Tibial artery (tissue), 4 donors: ENCODE measurements around the gene MSH6.

Source experiments
- DNase-seq, 2 donors: peaks; one replicate each; pipeline ENCODE4 v3.0.0-alpha.2; 2019
- H3K27ac ChIP-seq, 2 donors: fragments of 200-600 bp; sonication (generic) in 1 of 2; 1 replicate in 1 of 2; 2 replicates in 1 of 2; pipeline ENCODE4 v1.5.1; 2018 to 2019; ENCODE audit warnings: mild to moderate bottlenecking in 1 of 2
- H3K27me3 ChIP-seq, 2 donors: fragments of 200-600 bp; sonication (generic) in 1 of 2; one replicate each; pipeline versions ENCODE4 v1.5.1 to v1.6.0; 2016 to 2019
- H3K36me3 ChIP-seq, 3 donors: fragments of 200-600 bp; sonication (generic) in 2 of 3; one replicate each; pipeline ENCODE4 v1.5.1; 2016 to 2019; ENCODE audit warnings: mild to moderate bottlenecking in 2 of 3
- H3K4me1 ChIP-seq, 4 donors: fragments of 200-600 bp; sonication (generic) in 2 of 4; 1 replicate in 3 of 4; 2 replicates in 1 of 4; pipeline ENCODE4 v1.5.1; 2016 to 2019
- H3K4me3 ChIP-seq, 2 donors: fragments of 200-600 bp; sonication (generic) in 1 of 2; 1 replicate in 1 of 2; 2 replicates in 1 of 2; pipeline ENCODE4 v1.5.1; 2018 to 2019; ENCODE audit warnings: mild to moderate bottlenecking in 2 of 2
- H3K9me3 ChIP-seq, 3 donors: fragments of 200-600 bp; sonication (generic) in 1 of 3; one replicate each; pipeline ENCODE4 v1.5.1; 2016 to 2019
- CTCF ChIP-seq, 2 experiments: fragments of 200-600 bp in 1 of 2; fragments of 450-650 bp in 1 of 2; IDR thresholded peaks; one replicate each; pipeline ENCODE4 v1.5.1; 2017 to 2019; ENCODE audit warnings: antibody characterized with exemption in 2 of 2, mild to moderate bottlenecking in 1 of 2, moderate library complexity in 1 of 2
- intact Hi-C: fragments of 100-400 bp; cut with DNase I; formaldehyde crosslinking; loops from one replicate; pipeline ENCODE4 v1.15.0; 2023; ENCODE audit warnings: low total_unique reads

MSH6 gene

GRCh38 chr2:47741101-47741500 is 41.8 kb upstream of the MSH6 start:
- intact Hi-C loops = no loop called here
- no peaks in the 10 kb centered on the region for H3K4me1 ChIP-seq
- no peak overlapping the region for H3K27ac ChIP-seq
- no peaks in the 10 kb centered on the region for H3K36me3 ChIP-seq
- TF ChIP-seq CTCF (IDR thresholded peaks at IDR 0.05) = no peak
- H3K9me3 ChIP-seq = no peaks in the 10 kb centered on the region
- DNase-seq = no peak
- H3K4me3 ChIP-seq = no peak overlapping the region
- H3K27me3 ChIP-seq = peaks cover 0 to 4% of the 10 kb centered on the region in 2 donors

DNA sequence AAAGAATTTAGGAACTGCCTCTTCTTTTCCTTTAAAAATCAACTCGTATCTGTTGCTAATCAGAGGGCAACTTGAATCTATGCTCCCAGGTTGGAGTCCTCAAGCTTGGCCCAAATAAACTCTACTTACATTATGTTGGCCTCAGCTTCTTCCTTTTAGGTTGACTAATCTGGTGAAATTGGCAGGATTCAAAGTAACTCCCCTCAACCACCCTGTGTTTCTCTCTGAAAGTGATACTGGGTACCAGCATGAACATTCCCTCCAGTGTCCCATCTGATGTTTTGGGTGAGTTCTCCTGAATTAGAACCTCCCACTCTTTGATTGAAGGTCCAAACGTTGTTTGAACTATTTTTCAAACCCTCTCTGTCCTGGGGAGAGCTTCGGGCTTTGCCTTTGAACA is 41.3 kb upstream of the MSH6 start:
- Histone ChIP-seq H3K36me3 (no peaks in the 10 kb centered on the region), H3K4me1 (no peaks in the 10 kb centered on the region), H3K27me3 (peaks cover 0 to 4% of the 10 kb centered on the region in 2 donors), H3K9me3 (no peaks in the 10 kb centered on the region), H3K4me3 (no peak overlapping the region), H3K27ac (no peak overlapping the region)
- intact Hi-C loops = no loop called here
- no peak for DNase-seq
- no peak for TF ChIP-seq CTCF (IDR thresholded peaks at IDR 0.05)

- no peak for DNase-seq
- H3K27me3 ChIP-seq = peaks cover 0 to 4% of the 10 kb centered on the region in 2 donors
- no peak overlapping the region for H3K27ac ChIP-seq
- no peaks in the 10 kb centered on the region for H3K36me3 ChIP-seq
- H3K4me3 ChIP-seq = no peak overlapping the region
- TF ChIP-seq CTCF (IDR thresholded peaks at IDR 0.05) = no peak
- peaks cover 3 to 9% (median 7%) of the 10 kb centered on the region in 3 donors for H3K9me3 ChIP-seq
- intact Hi-C loops = no loop called here
- no peaks in the 10 kb centered on the region for H3K4me1 ChIP-seq
Observed at GRCh38 chr2:47744074-47744473, 38.9 kb upstream of the MSH6 start.

- no peak for TF ChIP-seq CTCF (IDR thresholded peaks at IDR 0.05)
- peaks cover 0 to 4% of the 10 kb centered on the region in 2 donors for H3K27me3 ChIP-seq
- H3K9me3 ChIP-seq = peaks cover 3 to 9% (median 7%) of the 10 kb centered on the region in 3 donors
- H3K4me1 ChIP-seq = no peaks in the 10 kb centered on the region
- H3K4me3 ChIP-seq = no peak overlapping the region
- no peak overlapping the region for H3K27ac ChIP-seq
- DNase-seq = no peak
- intact Hi-C loops = no loop called here
- no peaks in the 10 kb centered on the region for H3K36me3 ChIP-seq
Observed at GRCh38 chr2:47747878-47748277, 35.1 kb upstream of the MSH6 start.

GRCh38 chr2:47751856-47752414 is 31.0 kb upstream of the MSH6 start:
- intact Hi-C loops = no loop called here
- no peak for TF ChIP-seq CTCF (IDR thresholded peaks at IDR 0.05)
- DNase-seq = no peak
- Histone ChIP-seq H3K36me3 (no peaks in the 10 kb centered on the region), H3K4me3 (no peak overlapping the region), H3K27ac (no peak overlapping the region), H3K4me1 (peaks cover 0 to 4% (median 0%) of the 10 kb centered on the region in 4 donors), H3K27me3 (no peaks in the 10 kb centered on the region), H3K9me3 (peaks cover 3 to 8% (median 7%) of the 10 kb centered on the region in 3 donors)

DNA sequence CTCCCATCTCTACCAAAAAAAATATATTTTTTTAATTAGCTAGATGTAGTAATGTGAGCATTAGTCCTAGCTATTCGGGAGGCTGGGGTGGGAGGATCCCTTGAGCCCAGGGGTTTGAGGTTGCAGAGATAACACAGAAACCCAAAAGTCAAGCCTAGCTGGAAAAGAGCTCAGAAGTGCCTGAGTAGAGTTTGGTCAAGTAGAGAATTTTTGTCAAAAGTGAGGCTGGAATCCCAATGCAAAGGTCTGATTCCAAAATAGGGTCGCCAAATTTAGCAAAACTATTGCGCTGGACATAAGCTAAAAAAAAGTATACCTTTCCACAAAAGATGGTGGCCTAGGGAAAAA is 15.5 kb upstream of the MSH6 start:
- no peaks in the 10 kb centered on the region for H3K9me3 ChIP-seq
- intact Hi-C loops = loop anchor here (2.0 to 10.0 kb wide), 3 partner anchors 329 to 430 kb away; no protein-coding TSS in a partner anchor
- DNase-seq = no peak
- H3K4me1 ChIP-seq = peaks cover 0 to 6% (median 3%) of the 10 kb centered on the region in 4 donors
- TF ChIP-seq CTCF (IDR thresholded peaks at IDR 0.05) = no peak
- H3K4me3 ChIP-seq = no peak overlapping the region
- H3K36me3 ChIP-seq = no peaks in the 10 kb centered on the region
- no peaks in the 10 kb centered on the region for H3K27me3 ChIP-seq
- H3K27ac ChIP-seq = no peak overlapping the region
